CD14-positive monocyte (primary cell): ENCODE data around the gene TMEM259. TPM values are rescaled to one million over a fixed set of nuclear protein-coding genes. Genes with fewer than 3 reads are reported as not detected.
A peak's percentile ranks its signal among the peaks of the same experiment; 100 is the strongest.

Experiments used
- DNase-seq, 3 donors: peaks; one replicate each; pipeline ENCODE4 v3.0.0-alpha.2; 2011 to 2022
- H2AFZ ChIP-seq: 2 replicates; pipeline ENCODE4 v1.6.0; 2012; ENCODE audit warnings: mild to moderate bottlenecking, low read depth, low read length, inconsistent platforms; ENCODE audit not compliant: insufficient read depth, poor library complexity, severe bottlenecking
- H3K27ac ChIP-seq, 2 donors: 1 replicate in 1 of 2; 2 replicates in 1 of 2; pipeline ENCODE4 v1.5.1; 2012 to 2013; ENCODE audit warnings: low read length in 2 of 2, control low read depth in 1 of 2, inconsistent platforms in 1 of 2, low read depth in 1 of 2, mild to moderate bottlenecking in 1 of 2
- H3K27me3 ChIP-seq, 2 donors: one replicate each; pipeline versions ENCODE4 v1.6.0 to v1.6.1; 2011 to 2013; ENCODE audit warnings: low read length in 2 of 2; ENCODE audit not compliant: control insufficient read depth in 2 of 2, insufficient read depth in 2 of 2
- H3K36me3 ChIP-seq, 2 donors: replicated peaks in 1 of 2; 1 replicate in 1 of 2; 2 replicates in 1 of 2; pipeline versions ENCODE4 v1.5.1 to v1.6.1; 2012 to 2013; ENCODE audit warnings: low read length in 2 of 2, control low read depth in 1 of 2, inconsistent platforms in 1 of 2, mild to moderate bottlenecking in 1 of 2; ENCODE audit not compliant: insufficient read depth in 2 of 2, control insufficient read depth in 1 of 2
- H3K4me1 ChIP-seq, 2 donors: 1 replicate in 1 of 2; 2 replicates in 1 of 2; pipeline versions ENCODE4 v1.5.1 to v1.6.1; 2012 to 2013; ENCODE audit warnings: low read length in 2 of 2, control low read depth in 1 of 2, inconsistent platforms in 1 of 2, mild to moderate bottlenecking in 1 of 2, moderate library complexity in 1 of 2; ENCODE audit not compliant: insufficient read depth in 2 of 2, control insufficient read depth in 1 of 2
- H3K4me2 ChIP-seq: replicated peaks from 2 replicates; pipeline ENCODE3; 2012; ENCODE audit warnings: low read length, moderate library complexity, mild to moderate bottlenecking; ENCODE audit not compliant: poor library complexity, severe bottlenecking; ENCODE audit errors: extremely low read depth
- H3K4me3 ChIP-seq, 3 experiments: fragments of 200-600 bp in 1 of 3; sonication (generic) in 1 of 3; replicated peaks in 1 of 3; 1 replicate in 2 of 3; 2 replicates in 1 of 3; pipeline ENCODE4 v1.5.1; 2011 to 2013; ENCODE audit warnings: low read length in 3 of 3, mild to moderate bottlenecking in 3 of 3, control low read depth in 2 of 3, low read depth in 2 of 3, inconsistent platforms in 1 of 3, moderate library complexity in 1 of 3
- H3K79me2 ChIP-seq: 2 replicates; pipeline ENCODE4 v1.6.0; 2012; ENCODE audit warnings: mild to moderate bottlenecking, control low read depth, inconsistent platforms, low read length, moderate library complexity; ENCODE audit not compliant: insufficient read depth
- H3K9ac ChIP-seq: 2 replicates; pipeline ENCODE4 v1.6.0; 2017; ENCODE audit warnings: low read length, mild to moderate bottlenecking; ENCODE audit not compliant: insufficient read depth, poor library complexity, severe bottlenecking
- H3K9me3 ChIP-seq, 2 donors: replicated peaks in 1 of 2; 1 replicate in 1 of 2; 2 replicates in 1 of 2; pipeline versions ENCODE4 v1.5.1 to v1.6.1; 2012 to 2013; ENCODE audit warnings: low read length in 2 of 2, control low read depth in 1 of 2; ENCODE audit not compliant: control insufficient read depth in 1 of 2, insufficient read depth in 1 of 2
- H4K20me1 ChIP-seq: 2 replicates; pipeline ENCODE4 v1.6.0; 2012; ENCODE audit warnings: mild to moderate bottlenecking, low read length, control low read depth, moderate library complexity; ENCODE audit not compliant: insufficient read depth
- H3K27ac Mint-ChIP-seq, 7 donors: one replicate each; pipeline ENCODE4 v1.8.0; 2020; ENCODE audit warnings: mild to moderate bottlenecking in 7 of 7, mixed read lengths in 7 of 7, moderate library complexity in 6 of 7, inconsistent platforms in 2 of 7
- H3K27me3 Mint-ChIP-seq, 3 donors: one replicate each; pipeline ENCODE4 v1.8.0; 2021 to 2022; ENCODE audit warnings: low read depth in 3 of 3, mild to moderate bottlenecking in 3 of 3, mixed read lengths in 3 of 3, moderate library complexity in 3 of 3, inconsistent platforms in 1 of 3
- H3K36me3 Mint-ChIP-seq, 2 donors: one replicate each; pipeline ENCODE4 v1.8.0; 2020; ENCODE audit warnings: mixed read lengths in 2 of 2, inconsistent platforms in 1 of 2, mild to moderate bottlenecking in 1 of 2
- H3K4me1 Mint-ChIP-seq: one replicate; pipeline ENCODE4 v1.8.0; 2020; ENCODE audit warnings: mild to moderate bottlenecking, mixed read lengths
- H3K4me3 Mint-ChIP-seq, 2 donors: one replicate each; pipeline ENCODE4 v1.8.0; 2020; ENCODE audit warnings: mild to moderate bottlenecking in 2 of 2, mixed read lengths in 2 of 2, moderate library complexity in 1 of 2
- H3K9me3 Mint-ChIP-seq, 7 donors: one replicate each; pipeline ENCODE4 v1.8.0; 2020 to 2022; ENCODE audit warnings: mixed read lengths in 7 of 7, mild to moderate bottlenecking in 6 of 7, moderate library complexity in 6 of 7, inconsistent platforms in 2 of 7
- CTCF ChIP-seq: fragments of 200-600 bp; IDR thresholded peaks from one replicate; pipeline ENCODE4 v1.8.0; 2022; ENCODE audit warnings: antibody characterized with exemption, mild to moderate bottlenecking
- WGBS: methylation state at CpG from one replicate; pipeline ENCODE4 v1.1.5; 2013; ENCODE audit warnings: missing lambda C conversion rate; ENCODE audit not compliant: insufficient coverage; 5-methylcytosine and 5-hydroxymethylcytosine counted together
- intact Hi-C, 2 donors: fragments of 100-400 bp; cut with micrococcal nuclease; formaldehyde crosslinking; loops; one replicate each; pipeline versions ENCODE4 v1.15.0 to v1.15.1; 2023
- polyA plus RNA-seq, 3 donors: library from polyadenylated mRNA; depleted of rRNA in 1 of 3; unstranded in 2 of 3; stranded (reverse) in 1 of 3; fragments of 300-500 nt in 2 of 3; fragments of >200 nt in 1 of 3; fragmentation: Illumina TruSeq in 2 of 3; gene quantifications; 1 replicate in 2 of 3; 2 replicates in 1 of 3; pipeline ENCODE4 v1.2.3, GENCODE V29; 2012 to 2021

Gene TMEM259
- polyA plus RNA-seq, 3 donors, result 37.4 to 417 (median 45.0) TPM

DNA sequence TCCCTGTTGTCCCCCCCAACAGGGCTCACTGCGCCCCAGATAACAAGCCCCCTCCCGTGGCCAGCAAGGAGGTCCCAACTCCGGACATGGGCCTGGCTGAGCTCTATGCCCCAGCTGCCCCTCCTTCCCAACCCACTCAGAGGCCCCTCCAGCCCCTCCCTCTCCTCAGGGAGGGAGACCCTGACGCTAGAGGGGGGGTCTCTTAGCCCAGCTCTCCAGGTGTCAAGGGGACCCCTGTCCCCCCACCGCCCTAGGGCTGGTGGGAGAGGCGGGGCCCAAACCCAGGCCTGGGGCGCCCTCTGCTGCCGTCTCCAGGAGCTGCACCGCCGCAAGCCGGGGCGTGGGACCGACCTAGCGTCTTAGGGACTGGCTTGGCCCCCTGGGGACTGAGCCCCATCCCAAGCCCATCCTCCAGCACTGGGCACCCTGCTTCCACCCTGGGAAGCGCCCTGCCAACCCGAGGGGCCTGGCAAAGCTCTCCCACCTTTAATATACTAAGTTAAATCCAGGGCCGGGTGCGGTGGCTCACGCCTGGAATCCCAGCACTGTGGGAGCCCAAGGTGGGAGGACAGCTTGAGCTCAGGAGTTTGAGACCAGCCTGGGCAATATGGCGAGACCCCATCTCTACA lies 19.3 kb downstream of the TMEM259 start:
- H3K4me1 Mint-ChIP-seq, result peaks cover 7% of the 10 kb centered on the region
- Histone ChIP-seq H3K27ac (no peak overlapping the region), H2AFZ (peak overlapping the region; percentile 68), H3K36me3 (no peaks in the 10 kb centered on the region), H3K9me3 (peaks cover 0 to 3% of the 10 kb centered on the region in 2 donors), H3K4me1 (peaks cover 12 to 13% of the 10 kb centered on the region in 2 donors), H3K9ac (no peak overlapping the region), H3K27me3 (peaks cover 11 to 54% of the 10 kb centered on the region in 2 donors), H3K4me3 (peak overlapping the region in 1 of 3 experiments; percentile 63), H3K79me2 (no peaks in the 10 kb centered on the region), H4K20me1 (no peaks in the 10 kb centered on the region), H3K4me2 (peak overlapping the region; percentile 67)
- WGBS, result 2% methylated on average over 11 of the region's 20 CpGs
- peak; percentile 99 for TF ChIP-seq CTCF
- peaks cover 43 to 64% (median 48%) of the 10 kb centered on the region in 3 donors for H3K27me3 Mint-ChIP-seq
- no peak overlapping the region for H3K27ac Mint-ChIP-seq
- peak; percentile 35 to 58 (median 50) for DNase-seq
- intact Hi-C loops, result loop anchor here (1.0 kb wide), 2 partner anchors 79 to 80 kb away; no protein-coding TSS in a partner anchor
- H3K9me3 Mint-ChIP-seq, result peaks cover 0 to 10% (median 8%) of the 10 kb centered on the region in 7 donors
- peaks cover 0 to 6% of the 10 kb centered on the region in 2 donors for H3K36me3 Mint-ChIP-seq
- H3K4me3 Mint-ChIP-seq, result peak overlapping the region; percentile 39 to 84

- Histone ChIP-seq H3K4me2 (peak overlapping the region; percentile 67), H3K9me3 (peaks cover 0 to 8% of the 10 kb centered on the region in 2 donors), H3K9ac (no peak overlapping the region), H4K20me1 (peaks cover under 1% of the 10 kb centered on the region), H3K4me1 (peaks cover 19 to 20% of the 10 kb centered on the region in 2 donors), H3K27me3 (peaks cover 14 to 61% of the 10 kb centered on the region in 2 donors), H3K27ac (no peak overlapping the region), H3K36me3 (no peaks in the 10 kb centered on the region), H3K4me3 (peak overlapping the region in 1 of 3 experiments; percentile 63), H3K79me2 (no peaks in the 10 kb centered on the region), H2AFZ (peak overlapping the region; percentile 68)
- H3K27me3 Mint-ChIP-seq, result peaks cover 51 to 71% (median 55%) of the 10 kb centered on the region in 3 donors
- H3K27ac Mint-ChIP-seq, result peak overlapping the region in 1 of 7 donors; percentile 63
- H3K4me1 Mint-ChIP-seq, result peaks cover 12% of the 10 kb centered on the region
- peak overlapping the region; percentile 41 to 84 for H3K4me3 Mint-ChIP-seq
- H3K36me3 Mint-ChIP-seq, result peaks cover 0 to 6% of the 10 kb centered on the region in 2 donors
- no peak for DNase-seq
- intact Hi-C loops, result loop anchor here (1.0 kb wide), 2 partner anchors 79 to 80 kb away; no protein-coding TSS in a partner anchor
- H3K9me3 Mint-ChIP-seq, result peaks cover 0 to 16% (median 9%) of the 10 kb centered on the region in 7 donors
- 3% methylated on average over 67 of the region's 73 CpGs for WGBS
- no peak for TF ChIP-seq CTCF
These were observed 20.1 kb downstream of the TMEM259 start for GRCh38 chr19:1000591-1001537.
